ENCODE results near the gene ATG5. TPM values are rescaled to one million over a fixed set of nuclear protein-coding genes. Genes with fewer than 3 reads are reported as not detected.
A peak's percentile ranks its signal among the peaks of the same experiment; 100 is the strongest.

ATG5 gene
- total and polyA plus RNA-seq, 9 of the 15 experiments (the other 6 are each of a cell fraction or from before 2014, with no cell fraction given): 29.0 to 80.0 (median 53.2) TPM

DNA sequence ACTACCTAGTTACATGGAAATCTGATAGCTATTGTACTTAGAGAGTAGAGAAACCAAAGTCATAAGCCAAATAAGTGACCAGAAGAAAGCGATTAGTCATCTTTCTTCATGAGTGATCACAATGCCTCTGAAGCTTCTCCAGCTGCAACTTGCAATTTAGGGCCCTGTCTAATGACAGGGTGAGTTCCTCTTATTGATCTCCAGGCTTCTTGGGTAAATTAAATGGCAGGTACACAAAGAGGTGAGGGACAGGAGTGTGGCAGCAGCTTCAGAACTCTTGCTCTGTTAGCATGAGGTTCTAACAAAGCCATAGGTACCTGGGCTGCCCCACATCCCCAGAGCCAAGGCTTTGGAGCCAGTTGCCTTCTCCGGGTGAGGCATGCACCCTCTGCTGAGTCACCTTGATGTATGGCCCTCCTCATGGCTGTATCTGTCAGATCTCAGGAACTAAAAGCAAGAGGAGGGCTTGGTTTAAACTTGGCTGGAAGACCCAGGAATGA, 178.7 kb downstream of the ATG5 start (continued):
- TF ChIP-seq FOXA3 (CRISPR knock-in tag; conservative IDR thresholded peaks at IDR 0.05 in 1 of 2, IDR thresholded peaks at IDR 0.05 in 1 of 2): no peak
- TF ChIP-seq ELF2 (CRISPR knock-in tag; IDR thresholded peaks at IDR 0.05): no peak
- TF ChIP-seq, protein P1, sequence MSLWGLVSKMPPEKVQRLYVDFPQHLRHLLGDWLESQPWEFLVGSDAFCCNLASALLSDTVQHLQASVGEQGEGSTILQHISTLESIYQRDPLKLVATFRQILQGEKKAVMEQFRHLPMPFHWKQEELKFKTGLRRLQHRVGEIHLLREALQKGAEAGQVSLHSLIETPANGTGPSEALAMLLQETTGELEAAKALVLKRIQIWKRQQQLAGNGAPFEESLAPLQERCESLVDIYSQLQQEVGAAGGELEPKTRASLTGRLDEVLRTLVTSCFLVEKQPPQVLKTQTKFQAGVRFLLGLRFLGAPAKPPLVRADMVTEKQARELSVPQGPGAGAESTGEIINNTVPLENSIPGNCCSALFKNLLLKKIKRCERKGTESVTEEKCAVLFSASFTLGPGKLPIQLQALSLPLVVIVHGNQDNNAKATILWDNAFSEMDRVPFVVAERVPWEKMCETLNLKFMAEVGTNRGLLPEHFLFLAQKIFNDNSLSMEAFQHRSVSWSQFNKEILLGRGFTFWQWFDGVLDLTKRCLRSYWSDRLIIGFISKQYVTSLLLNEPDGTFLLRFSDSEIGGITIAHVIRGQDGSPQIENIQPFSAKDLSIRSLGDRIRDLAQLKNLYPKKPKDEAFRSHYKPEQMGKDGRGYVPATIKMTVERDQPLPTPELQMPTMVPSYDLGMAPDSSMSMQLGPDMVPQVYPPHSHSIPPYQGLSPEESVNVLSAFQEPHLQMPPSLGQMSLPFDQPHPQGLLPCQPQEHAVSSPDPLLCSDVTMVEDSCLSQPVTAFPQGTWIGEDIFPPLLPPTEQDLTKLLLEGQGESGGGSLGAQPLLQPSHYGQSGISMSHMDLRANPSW (CRISPR knock-in tag; IDR thresholded peaks at IDR 0.05): no peak
- TF ChIP-seq KLF16 (IDR thresholded peaks at IDR 0.05): no peak
- TF ChIP-seq HDAC3 (IDR thresholded peaks at IDR 0.05; ENCODE audit: borderline replicate concordance, partially characterized antibody): no peak
- TF ChIP-seq, protein P2, sequence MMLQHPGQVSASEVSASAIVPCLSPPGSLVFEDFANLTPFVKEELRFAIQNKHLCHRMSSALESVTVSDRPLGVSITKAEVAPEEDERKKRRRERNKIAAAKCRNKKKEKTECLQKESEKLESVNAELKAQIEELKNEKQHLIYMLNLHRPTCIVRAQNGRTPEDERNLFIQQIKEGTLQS (IDR thresholded peaks at IDR 0.05): peak; percentile 67
- TF ChIP-seq, protein P2 (CRISPR knock-in tag; conservative IDR thresholded peaks at IDR 0.05): no peak
- TF ChIP-seq TBP (optimal IDR thresholded peaks at IDR 0.05; ENCODE audit: low read depth, low read length): no peak
- TF ChIP-seq ZNF561 (CRISPR knock-in tag; conservative IDR thresholded peaks at IDR 0.05): no peak
- no peak for TF ChIP-seq ARHGAP35 (IDR thresholded peaks at IDR 0.05; ENCODE audit: partially characterized antibody)
- peak; percentile 41; the same call in 1 of the 2 replicates for TF ChIP-seq MTA3 (IDR thresholded peaks at IDR 0.05; ENCODE audit: borderline replicate concordance)
- TF ChIP-seq, protein P3, sequence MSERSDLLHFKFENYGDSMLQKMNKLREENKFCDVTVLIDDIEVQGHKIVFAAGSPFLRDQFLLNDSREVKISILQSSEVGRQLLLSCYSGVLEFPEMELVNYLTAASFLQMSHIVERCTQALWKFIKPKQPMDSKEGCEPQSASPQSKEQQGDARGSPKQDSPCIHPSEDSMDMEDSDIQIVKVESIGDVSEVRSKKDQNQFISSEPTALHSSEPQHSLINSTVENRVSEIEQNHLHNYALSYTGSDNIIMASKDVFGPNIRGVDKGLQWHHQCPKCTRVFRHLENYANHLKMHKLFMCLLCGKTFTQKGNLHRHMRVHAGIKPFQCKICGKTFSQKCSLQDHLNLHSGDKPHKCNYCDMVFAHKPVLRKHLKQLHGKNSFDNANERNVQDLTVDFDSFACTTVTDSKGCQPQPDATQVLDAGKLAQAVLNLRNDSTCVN (CRISPR knock-in tag; IDR thresholded peaks at IDR 0.05): no peak
- TF ChIP-seq, protein P4, sequence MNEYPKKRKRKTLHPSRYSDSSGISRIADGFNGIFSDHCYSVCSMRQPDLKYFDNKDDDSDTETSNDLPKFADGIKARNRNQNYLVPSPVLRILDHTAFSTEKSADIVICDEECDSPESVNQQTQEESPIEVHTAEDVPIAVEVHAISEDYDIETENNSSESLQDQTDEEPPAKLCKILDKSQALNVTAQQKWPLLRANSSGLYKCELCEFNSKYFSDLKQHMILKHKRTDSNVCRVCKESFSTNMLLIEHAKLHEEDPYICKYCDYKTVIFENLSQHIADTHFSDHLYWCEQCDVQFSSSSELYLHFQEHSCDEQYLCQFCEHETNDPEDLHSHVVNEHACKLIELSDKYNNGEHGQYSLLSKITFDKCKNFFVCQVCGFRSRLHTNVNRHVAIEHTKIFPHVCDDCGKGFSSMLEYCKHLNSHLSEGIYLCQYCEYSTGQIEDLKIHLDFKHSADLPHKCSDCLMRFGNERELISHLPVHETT (CRISPR knock-in tag; conservative IDR thresholded peaks at IDR 0.05 in 1 of 2, IDR thresholded peaks at IDR 0.05 in 1 of 2): no peak
- no peak for TF ChIP-seq KDM5B (IDR thresholded peaks at IDR 0.05; ENCODE audit: insufficient replicate concordance, low read depth, low read length)
- 0 out of 2 replicates have a peak, but pooled peaks have one; percentile 19 for TF ChIP-seq HDAC2 (IDR thresholded peaks at IDR 0.05)
- TF ChIP-seq TRIM28 (IDR thresholded peaks at IDR 0.05): no peak
- no peak for TF ChIP-seq PHF21A (IDR thresholded peaks at IDR 0.05; ENCODE audit: borderline replicate concordance, low read depth)
- TF ChIP-seq NCOR1 (IDR thresholded peaks at IDR 0.05): no peak
- TF ChIP-seq RFX7 (CRISPR knock-in tag; IDR thresholded peaks at IDR 0.05): no peak
- TF ChIP-seq ELF4 (CRISPR knock-in tag; IDR thresholded peaks at IDR 0.05): no peak
- no peak for TF ChIP-seq KAT2B (IDR thresholded peaks at IDR 0.05; ENCODE audit: low read depth, low read length)
- TF ChIP-seq MEF2D (tag; conservative IDR thresholded peaks at IDR 0.05; ENCODE audit: low read depth): no peak

All from K562 (cell line).